Mucosa of stomach (tissue), 1 donor: Measurements from ENCODE around the gene GFOD2.

Experiments
- H3K27me3 ChIP-seq: one replicate; pipeline ENCODE4 v1.7.0; 2013; ENCODE audit warnings: mild to moderate bottlenecking, low read length; ENCODE audit not compliant: control insufficient read depth, insufficient read depth
- H3K36me3 ChIP-seq: one replicate; pipeline ENCODE4 v1.7.0; 2013; ENCODE audit warnings: low read length; ENCODE audit not compliant: control insufficient read depth, insufficient read depth
- H3K4me1 ChIP-seq: one replicate; pipeline ENCODE4 v1.7.0; 2013; ENCODE audit warnings: mild to moderate bottlenecking, low read length; ENCODE audit not compliant: control insufficient read depth, insufficient read depth
- H3K4me3 ChIP-seq: one replicate; pipeline ENCODE4 v1.7.0; 2013; ENCODE audit warnings: low read length
- H3K9ac ChIP-seq: one replicate; pipeline ENCODE4 v1.7.0; 2013; ENCODE audit warnings: mild to moderate bottlenecking, low read length, moderate library complexity
- H3K9me3 ChIP-seq: one replicate; pipeline ENCODE4 v1.7.0; 2013; ENCODE audit warnings: mild to moderate bottlenecking, low read length, moderate library complexity; ENCODE audit not compliant: control insufficient read depth
- donor health status: Pancreatic carcinoma.

GFOD2 gene, protein sequence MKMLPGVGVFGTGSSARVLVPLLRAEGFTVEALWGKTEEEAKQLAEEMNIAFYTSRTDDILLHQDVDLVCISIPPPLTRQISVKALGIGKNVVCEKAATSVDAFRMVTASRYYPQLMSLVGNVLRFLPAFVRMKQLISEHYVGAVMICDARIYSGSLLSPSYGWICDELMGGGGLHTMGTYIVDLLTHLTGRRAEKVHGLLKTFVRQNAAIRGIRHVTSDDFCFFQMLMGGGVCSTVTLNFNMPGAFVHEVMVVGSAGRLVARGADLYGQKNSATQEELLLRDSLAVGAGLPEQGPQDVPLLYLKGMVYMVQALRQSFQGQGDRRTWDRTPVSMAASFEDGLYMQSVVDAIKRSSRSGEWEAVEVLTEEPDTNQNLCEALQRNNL

DNA sequence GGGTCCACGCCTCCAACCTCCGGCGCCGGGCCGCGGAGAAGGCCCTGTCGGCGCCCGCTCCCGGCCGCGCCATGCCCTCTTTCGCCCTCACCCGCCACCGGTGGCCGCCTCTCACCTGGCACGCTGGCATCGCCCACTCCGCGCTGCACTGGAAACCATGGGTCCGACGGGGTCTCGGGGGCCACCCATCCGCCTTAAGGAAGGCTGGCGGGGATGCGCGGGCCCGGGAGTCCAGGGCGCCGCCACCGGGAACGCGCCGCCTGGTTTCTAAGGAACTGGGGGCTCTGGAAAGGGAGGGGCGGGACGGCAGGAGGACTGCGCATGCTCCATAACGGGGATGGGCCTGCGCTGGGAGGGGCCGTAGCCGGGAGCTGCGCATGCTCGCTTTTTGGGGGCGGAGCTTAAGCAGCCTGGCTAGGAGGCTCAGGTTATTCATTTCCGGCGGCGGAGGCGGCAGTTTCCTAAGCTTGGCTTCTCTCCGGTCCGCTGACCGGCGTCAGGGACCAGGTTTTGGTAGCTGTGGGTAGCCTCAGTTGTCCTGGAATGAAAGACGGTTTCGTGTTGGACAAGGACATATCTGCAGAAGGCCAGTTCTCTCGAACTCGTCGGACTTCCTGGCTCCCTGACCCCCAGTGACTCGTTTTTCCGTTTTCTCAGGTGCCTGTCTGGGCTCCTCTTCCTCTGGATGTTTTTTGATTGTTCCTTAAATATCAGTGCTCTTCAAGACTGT is at the start of gene GFOD2:
Gene GFOD2 (minus strand): TSS at position 269 of the 730 bp plus-strand sequence. CDS start 33,601 bp downstream, outside the sequence.
- Histone ChIP-seq H3K4me1 (peaks cover 30% of the 10 kb centered on the region), H3K27me3 (no peaks in the 10 kb centered on the region), H3K9ac (peak within 1 kb of the TSS; percentile 84), H3K9me3 (no peaks in the 10 kb centered on the region), H3K4me3 (peak within 1 kb of the TSS; percentile 65), H3K36me3 (no peaks in the 10 kb centered on the region)

DNA sequence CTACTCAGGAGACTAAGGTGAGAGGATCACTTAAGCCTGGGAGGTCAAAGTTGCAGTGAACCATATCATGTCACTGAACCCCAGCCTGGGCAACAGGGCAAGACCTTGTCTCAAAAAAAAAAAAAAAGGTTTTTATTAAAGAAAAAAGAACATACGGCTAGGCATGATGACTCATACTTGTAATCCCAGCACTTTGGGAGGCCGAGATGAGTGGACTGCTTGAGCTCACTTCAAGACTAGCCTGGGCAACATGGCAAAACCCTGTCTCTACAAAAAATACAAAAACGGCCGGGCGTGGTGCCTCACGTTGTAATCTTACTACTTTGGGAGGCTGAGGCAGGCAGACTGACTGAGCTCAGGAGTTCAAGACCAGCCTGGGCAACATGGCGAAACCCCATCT is 48.8 kb upstream of the GFOD2 start:
- Histone ChIP-seq H3K9ac (no peak overlapping the region), H3K27me3 (no peaks in the 10 kb centered on the region), H3K4me3 (no peak overlapping the region), H3K9me3 (no peaks in the 10 kb centered on the region), H3K4me1 (no peaks in the 10 kb centered on the region), H3K36me3 (no peaks in the 10 kb centered on the region)

DNA sequence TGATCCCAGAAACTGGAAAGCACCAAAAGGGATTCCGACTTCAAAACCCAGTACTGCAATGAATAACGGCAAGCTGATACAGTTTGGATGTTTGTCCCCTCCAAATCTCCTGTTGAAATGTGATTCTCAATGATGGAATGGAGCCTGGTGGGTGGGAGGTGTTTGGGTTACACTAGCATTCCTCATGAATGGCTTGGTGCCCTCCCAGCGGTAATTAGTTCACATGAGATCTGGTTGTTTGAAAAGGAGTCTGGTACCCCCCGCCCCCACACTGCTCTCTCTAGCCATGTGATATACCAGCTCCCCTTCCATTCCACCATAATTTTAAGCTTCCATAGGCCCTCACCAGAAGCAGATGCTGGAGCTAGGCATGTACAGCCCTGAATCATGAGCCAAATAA is 47.2 kb upstream of the GFOD2 start:
- Histone ChIP-seq H3K36me3 (no peaks in the 10 kb centered on the region), H3K9ac (no peak overlapping the region)

DNA sequence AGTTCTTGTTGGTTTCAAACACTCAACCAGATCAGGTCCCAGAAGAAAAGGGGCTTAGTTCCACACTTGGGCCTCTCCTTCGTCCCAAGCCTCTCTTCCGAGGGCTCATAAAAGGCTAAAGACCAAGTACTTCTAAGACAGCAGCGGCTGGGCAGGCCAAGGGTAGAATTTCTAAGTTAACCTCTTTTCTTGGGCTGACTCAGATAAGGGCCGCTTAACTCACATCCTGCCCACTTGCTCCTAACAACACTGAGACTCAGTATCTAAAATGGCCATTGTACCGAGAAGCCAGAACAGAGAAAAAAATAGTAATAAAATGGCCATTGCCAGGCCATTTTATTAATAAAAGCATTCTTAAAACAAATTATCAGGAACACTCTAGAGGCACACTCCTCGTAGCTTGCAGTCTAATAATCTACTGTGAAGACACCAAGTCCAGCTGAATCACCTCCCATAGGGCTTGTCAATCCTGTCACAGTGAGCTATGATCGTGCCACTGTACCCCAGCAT is 45.1 kb upstream of the GFOD2 start:
- H3K9me3 ChIP-seq, result no peaks in the 10 kb centered on the region
- H3K36me3 ChIP-seq, result no peaks in the 10 kb centered on the region
- no peak overlapping the region for H3K9ac ChIP-seq
- no peaks in the 10 kb centered on the region for H3K27me3 ChIP-seq
- H3K4me1 ChIP-seq, result peaks cover 12% of the 10 kb centered on the region
- H3K4me3 ChIP-seq, result no peak overlapping the region

More for the DNA sequence above, 47.2 kb upstream of the GFOD2 start:
- Histone ChIP-seq H3K27me3 (no peaks in the 10 kb centered on the region), H3K4me3 (no peak overlapping the region), H3K9me3 (no peaks in the 10 kb centered on the region), H3K4me1 (peaks cover under 1% of the 10 kb centered on the region)

DNA sequence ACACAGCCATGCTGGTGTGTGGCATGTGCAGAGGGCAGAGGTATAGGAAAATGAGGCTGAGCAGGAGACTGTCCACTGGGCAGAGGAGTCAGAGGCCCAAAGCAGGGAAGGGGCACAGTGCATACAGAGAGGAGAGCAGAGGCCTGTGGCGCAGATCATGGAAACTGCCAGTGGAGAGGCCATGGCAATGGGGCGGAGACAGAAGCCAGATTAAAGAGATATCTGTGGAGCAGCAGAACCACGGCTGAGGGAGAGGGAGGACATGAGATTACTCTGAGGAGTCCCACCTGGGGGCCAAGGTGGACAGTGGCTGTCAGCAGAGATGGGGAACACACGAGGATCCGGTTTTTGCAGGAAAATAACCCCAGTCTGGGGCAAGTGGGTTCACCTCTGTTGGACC is 44.0 kb upstream of the GFOD2 start:
- Histone ChIP-seq H3K27me3 (no peaks in the 10 kb centered on the region), H3K9ac (no peak overlapping the region), H3K9me3 (no peaks in the 10 kb centered on the region), H3K4me3 (no peak overlapping the region), H3K4me1 (peaks cover 12% of the 10 kb centered on the region), H3K36me3 (no peaks in the 10 kb centered on the region)

DNA sequence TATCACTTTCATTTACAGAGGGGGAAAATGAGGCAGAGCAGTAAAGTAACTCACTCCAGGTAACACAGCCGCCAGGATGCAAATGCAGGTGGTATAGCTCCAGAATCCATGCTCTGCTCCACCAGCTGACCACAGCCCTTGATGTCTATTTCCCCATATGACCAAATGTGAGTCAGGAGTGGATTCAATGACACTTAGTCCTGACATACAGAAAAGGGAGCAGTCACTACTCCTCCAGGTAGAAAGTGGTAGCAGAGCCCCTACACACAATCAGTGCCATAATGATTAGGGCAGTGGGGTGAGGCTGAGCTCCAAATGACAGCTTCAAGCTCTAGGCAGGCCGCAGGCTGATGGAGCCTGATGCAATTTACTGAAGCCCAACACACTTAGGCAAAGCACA is 43.3 kb upstream of the GFOD2 start:
- peaks cover 12% of the 10 kb centered on the region for H3K4me1 ChIP-seq
- H3K36me3 ChIP-seq, result no peaks in the 10 kb centered on the region

DNA sequence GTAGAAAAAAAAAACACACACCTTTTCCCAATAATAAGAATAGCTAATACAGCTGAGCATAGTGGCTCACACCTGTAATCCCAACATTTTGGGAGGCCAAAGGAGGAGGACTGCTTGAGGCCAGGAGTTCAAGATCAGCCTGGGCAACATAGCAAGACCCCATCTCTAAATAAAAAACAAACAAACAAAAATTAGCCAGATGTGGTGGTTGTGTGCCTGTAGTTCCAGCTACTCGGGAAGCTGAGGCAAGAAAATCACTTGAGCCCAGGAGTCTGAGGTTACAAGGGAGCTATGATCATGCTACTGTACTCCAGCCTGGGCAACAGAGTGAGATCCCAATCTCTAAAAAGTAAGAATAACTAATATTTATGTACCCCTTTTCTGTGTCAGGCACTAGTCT is 42.8 kb upstream of the GFOD2 start:
- Histone ChIP-seq H3K36me3 (no peaks in the 10 kb centered on the region), H3K4me3 (no peak overlapping the region), H3K9ac (no peak overlapping the region), H3K27me3 (no peaks in the 10 kb centered on the region), H3K9me3 (no peaks in the 10 kb centered on the region), H3K4me1 (peaks cover 12% of the 10 kb centered on the region)

More for the DNA sequence above, 43.3 kb upstream of the GFOD2 start:
- H3K27me3 ChIP-seq, result no peaks in the 10 kb centered on the region
- H3K9me3 ChIP-seq, result no peaks in the 10 kb centered on the region
- H3K4me3 ChIP-seq, result no peak overlapping the region
- no peak overlapping the region for H3K9ac ChIP-seq

DNA sequence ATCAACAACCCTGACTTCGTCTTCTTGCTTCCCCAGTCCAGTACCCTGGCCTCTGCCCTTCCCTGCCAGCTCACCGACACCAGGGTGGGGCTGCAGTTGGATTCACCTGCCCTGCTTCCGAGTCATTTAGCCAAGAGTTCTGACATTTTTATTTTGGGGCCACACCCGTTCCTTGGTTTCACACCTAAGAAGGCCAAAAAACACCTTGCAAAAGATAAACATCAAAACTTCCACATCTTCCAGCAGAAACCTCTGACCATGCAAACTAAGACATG is 41.8 kb upstream of the GFOD2 start:
- Histone ChIP-seq H3K4me1 (peaks cover 12% of the 10 kb centered on the region), H3K27me3 (no peaks in the 10 kb centered on the region), H3K9ac (no peak overlapping the region), H3K36me3 (no peaks in the 10 kb centered on the region), H3K4me3 (no peak overlapping the region), H3K9me3 (no peaks in the 10 kb centered on the region)

DNA sequence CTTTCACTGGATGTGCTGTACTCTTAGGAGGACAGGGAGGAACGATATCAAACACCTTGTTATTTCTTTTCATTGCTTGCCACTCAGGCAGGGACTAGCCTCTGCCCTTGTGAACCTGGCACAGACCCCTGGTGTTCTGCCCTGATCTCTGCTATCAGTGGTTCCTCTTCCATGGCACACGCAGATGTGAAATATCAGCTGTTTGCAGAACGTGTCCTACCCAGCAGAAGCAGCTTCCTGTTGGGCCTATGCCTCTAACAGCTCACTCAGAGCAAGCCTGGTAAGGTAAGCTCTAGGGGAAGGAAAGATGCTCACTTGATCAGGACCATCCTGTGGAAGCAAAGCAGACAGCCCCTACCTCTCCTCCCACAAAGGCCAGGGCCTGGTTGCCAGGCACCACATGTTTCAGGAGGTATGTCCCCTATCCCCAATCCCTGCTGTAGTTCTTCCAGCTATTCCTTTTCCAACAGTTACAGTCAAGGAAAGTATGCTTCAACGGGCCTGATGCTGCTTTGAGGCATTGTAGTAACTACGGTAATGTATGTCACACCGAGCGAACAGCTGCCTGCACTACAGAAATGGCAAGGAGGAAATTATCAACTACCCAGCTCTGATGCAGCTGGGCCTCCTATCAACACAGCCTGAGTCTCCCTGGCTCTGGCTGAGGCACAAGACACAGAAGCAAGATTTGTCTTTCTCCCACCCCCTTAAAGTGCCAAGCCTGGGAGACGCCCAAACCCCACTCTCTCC is 41.3 kb upstream of the GFOD2 start:
- Histone ChIP-seq H3K27me3 (no peaks in the 10 kb centered on the region), H3K9ac (no peak overlapping the region), H3K4me1 (peaks cover 12% of the 10 kb centered on the region), H3K4me3 (no peak overlapping the region), H3K9me3 (no peaks in the 10 kb centered on the region), H3K36me3 (no peaks in the 10 kb centered on the region)

DNA sequence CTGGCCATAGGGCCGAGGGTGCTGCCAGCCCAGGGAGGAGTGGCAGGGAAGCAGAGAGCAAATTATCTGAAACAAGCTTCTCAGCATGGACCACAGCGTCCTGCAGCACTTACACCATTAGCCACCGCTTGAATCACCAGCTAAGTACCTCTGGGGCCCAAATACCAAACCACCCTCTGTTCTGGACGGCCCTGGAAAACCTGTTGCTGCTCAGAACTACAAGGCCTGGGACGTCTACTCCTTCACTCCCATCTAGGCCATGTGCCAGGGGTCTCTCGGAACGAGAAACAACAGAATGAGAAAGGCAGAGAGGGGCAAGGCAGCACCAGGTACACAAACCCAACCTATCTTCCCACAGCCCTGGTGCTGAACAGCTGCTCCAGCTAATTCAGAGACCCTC is 39.9 kb upstream of the GFOD2 start:
- Histone ChIP-seq H3K27me3 (no peaks in the 10 kb centered on the region), H3K4me3 (no peak overlapping the region), H3K36me3 (no peaks in the 10 kb centered on the region), H3K4me1 (peaks cover 12% of the 10 kb centered on the region), H3K9ac (no peak overlapping the region), H3K9me3 (no peaks in the 10 kb centered on the region)

DNA sequence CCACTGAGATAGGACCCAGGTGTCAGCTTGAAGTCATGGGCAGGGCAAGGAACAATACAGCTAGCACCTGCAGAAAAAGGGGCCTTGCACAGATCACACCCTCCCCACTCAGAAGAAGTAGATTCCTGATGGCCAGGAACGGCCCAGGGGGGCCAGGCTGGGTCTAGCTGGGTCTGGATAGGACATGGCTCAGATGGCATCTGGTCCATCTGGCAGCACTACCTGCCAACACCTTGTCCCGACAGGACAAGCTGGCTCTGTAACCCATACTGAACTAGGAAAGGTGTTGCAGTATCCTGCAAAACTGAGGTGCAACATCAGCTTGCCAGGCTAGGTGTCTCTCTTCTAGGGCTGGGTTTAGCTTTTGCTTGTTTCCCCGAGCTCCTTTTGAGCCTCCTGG is 38.9 kb upstream of the GFOD2 start:
- no peaks in the 10 kb centered on the region for H3K27me3 ChIP-seq
- no peak overlapping the region for H3K4me3 ChIP-seq
- no peak overlapping the region for H3K9ac ChIP-seq
- H3K4me1 ChIP-seq, result peaks cover 12% of the 10 kb centered on the region
- H3K36me3 ChIP-seq, result no peaks in the 10 kb centered on the region
- H3K9me3 ChIP-seq, result no peaks in the 10 kb centered on the region

DNA sequence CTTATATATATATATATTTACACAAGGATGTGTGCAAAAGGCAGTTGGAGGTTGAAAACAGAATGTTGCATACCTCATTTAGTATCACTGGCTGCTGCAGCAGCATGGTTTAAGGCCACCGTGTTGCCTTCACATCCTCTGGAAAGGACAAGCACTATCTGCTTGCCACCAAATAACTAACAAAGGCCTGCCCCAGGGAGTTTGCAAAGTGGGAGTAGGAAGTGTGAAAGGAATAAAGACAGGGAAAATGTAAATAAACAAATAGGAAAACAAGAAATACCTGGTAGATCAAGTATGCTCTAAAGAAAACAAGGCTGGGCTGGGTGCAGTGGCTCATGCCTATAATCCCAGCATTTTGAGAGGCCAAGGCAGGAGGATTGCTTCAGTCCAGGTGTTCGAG is 33.5 kb upstream of the GFOD2 start:
- no peak overlapping the region for H3K9ac ChIP-seq
- H3K4me3 ChIP-seq, result no peak overlapping the region
- no peaks in the 10 kb centered on the region for H3K27me3 ChIP-seq
- no peaks in the 10 kb centered on the region for H3K9me3 ChIP-seq
- peaks cover 8% of the 10 kb centered on the region for H3K4me1 ChIP-seq
- no peaks in the 10 kb centered on the region for H3K36me3 ChIP-seq
